Esophagus muscularis mucosa (tissue), 4 donors: ENCODE data around the gene PTGER1. TPM values are rescaled to one million over a fixed set of nuclear protein-coding genes. Genes with fewer than 3 reads are reported as not detected.

Experiments
- DNase-seq: peaks from one replicate; pipeline ENCODE4 v3.0.0-alpha.2; 2017; ENCODE audit errors: extremely low spot score
- H3K27ac ChIP-seq, 4 donors: fragments of 200-600 bp; sonication (generic); replicated peaks in 1 of 4; 1 replicate in 3 of 4; 2 replicates in 1 of 4; pipeline ENCODE4 v1.5.1; 2016 to 2019; ENCODE audit warnings: mild to moderate bottlenecking in 1 of 4
- H3K27me3 ChIP-seq, 4 donors: fragments of 200-600 bp; sonication (generic); one replicate each; pipeline versions ENCODE4 v1.5.1 to v1.6.0; 2016 to 2019
- H3K36me3 ChIP-seq, 4 donors: fragments of 200-600 bp; sonication (generic); one replicate each; pipeline ENCODE4 v1.5.1; 2016 to 2019
- H3K4me1 ChIP-seq, 4 donors: fragments of 200-600 bp; sonication (generic); one replicate each; pipeline ENCODE4 v1.5.1; 2016 to 2019
- H3K4me3 ChIP-seq, 4 donors: fragments of 200-600 bp; sonication (generic); 1 replicate in 2 of 4; 2 replicates in 2 of 4; pipeline ENCODE4 v1.5.1; 2016 to 2019; ENCODE audit warnings: mild to moderate bottlenecking in 4 of 4, moderate library complexity in 1 of 4
- H3K9me3 ChIP-seq, 4 donors: fragments of 200-600 bp; sonication (generic); 1 replicate in 3 of 4; 2 replicates in 1 of 4; pipeline ENCODE4 v1.5.1; 2016 to 2019
- CTCF ChIP-seq, 3 experiments: fragments of 200-600 bp in 2 of 3; fragments of 450-650 bp in 1 of 3; sonication (generic) in 2 of 3; IDR thresholded peaks; one replicate each; pipeline ENCODE4 v1.5.1; 2017 to 2019; ENCODE audit warnings: antibody characterized with exemption in 3 of 3, mild to moderate bottlenecking in 2 of 3, moderate library complexity in 1 of 3
- EP300 ChIP-seq: sonication (generic); formaldehyde crosslinking; IDR thresholded peaks from one replicate; pipeline ENCODE4 v1.6.1; 2017; ENCODE audit warnings: antibody characterized with exemption
- POLR2A ChIP-seq: fragments of 450-650 bp; IDR thresholded peaks from one replicate; pipeline ENCODE4 v1.6.1; 2017; ENCODE audit warnings: antibody characterized with exemption, moderate library complexity, mild to moderate bottlenecking, low read depth
- POLR2AphosphoS5 ChIP-seq, 2 donors: sonication (generic); formaldehyde crosslinking; IDR thresholded peaks; one replicate each; pipeline ENCODE4 v1.6.1; 2017; ENCODE audit warnings: antibody characterized with exemption in 2 of 2
- WGBS: methylation state at CpG from one replicate; pipeline ENCODE4 v1.1.5; 2018; 5-methylcytosine and 5-hydroxymethylcytosine counted together
- intact Hi-C: fragments of 100-400 bp; cut with DNase I; formaldehyde crosslinking; loops from one replicate; pipeline ENCODE4 v1.15.1; 2023
- total RNA-seq, 4 donors: library from RNA; depleted of rRNA; stranded (reverse); fragments of >200 nt; gene quantifications; one replicate each; pipeline versions ENCODE4 v1.1.0 to v1.2.1, GENCODE V29; 2016

The PTGER1 gene
- total RNA-seq, 4 donors from 2014 or later = 0.80 to 1.8 (median 1.3) TPM; not detected in 1

GRCh38 chr19:14449321-14449720, 25.8 kb downstream of the PTGER1 start:
- intact Hi-C loops = no loop called here
- WGBS = 90% methylated on average over 6 of the region's 6 CpGs
- peaks cover 84 to 100% (median 96%) of the 10 kb centered on the region in 4 donors for H3K36me3 ChIP-seq

GRCh38 chr19:14446336-14447036, 28.7 kb downstream of the PTGER1 start:
- Histone ChIP-seq H3K36me3 (peaks cover 95 to 100% (median 100%) of the 10 kb centered on the region in 4 donors), H3K4me1 (peaks cover 0 to 7% (median 3%) of the 10 kb centered on the region in 4 donors), H3K27ac (no peak overlapping the region), H3K9me3 (no peaks in the 10 kb centered on the region), H3K4me3 (no peak overlapping the region), H3K27me3 (no peaks in the 10 kb centered on the region)
- intact Hi-C loops = no loop called here
- DNase-seq = no peak
- WGBS = 94% methylated on average over 10 of the region's 10 CpGs
- TF ChIP-seq POLR2AphosphoS5 (IDR thresholded peaks at IDR 0.05) (no peak), CTCF (IDR thresholded peaks at IDR 0.05) (no peak), EP300 (no peak), POLR2A (no peak)

More at GRCh38 chr19:14449321-14449720, 25.8 kb downstream of the PTGER1 start:
- no peaks in the 10 kb centered on the region for H3K9me3 ChIP-seq
- no peak overlapping the region for H3K4me3 ChIP-seq
- no peaks in the 10 kb centered on the region for H3K4me1 ChIP-seq
- no peak for DNase-seq
- H3K27me3 ChIP-seq = no peaks in the 10 kb centered on the region
- TF ChIP-seq CTCF (IDR thresholded peaks at IDR 0.05) (no peak), EP300 (no peak), POLR2AphosphoS5 (IDR thresholded peaks at IDR 0.05) (no peak)
- no peak overlapping the region for H3K27ac ChIP-seq

- Histone ChIP-seq H3K36me3 (peaks cover 74 to 81% (median 78%) of the 10 kb centered on the region in 4 donors), H3K27me3 (no peaks in the 10 kb centered on the region), H3K4me1 (peaks cover 23 to 35% (median 29%) of the 10 kb centered on the region in 4 donors), H3K27ac (no peak overlapping the region), H3K9me3 (no peaks in the 10 kb centered on the region), H3K4me3 (no peak overlapping the region)
- no peak for DNase-seq
- no peak for TF ChIP-seq POLR2A
- TF ChIP-seq EP300 = no peak
- TF ChIP-seq POLR2AphosphoS5 (IDR thresholded peaks at IDR 0.05) = no peak
- no peak for TF ChIP-seq CTCF (IDR thresholded peaks at IDR 0.05)
- intact Hi-C loops = no loop called here
- WGBS = 93% methylated on average over 14 of the region's 14 CpGs
Observed at GRCh38 chr19:14443632-14444216, 31.4 kb downstream of the PTGER1 start.

DNA sequence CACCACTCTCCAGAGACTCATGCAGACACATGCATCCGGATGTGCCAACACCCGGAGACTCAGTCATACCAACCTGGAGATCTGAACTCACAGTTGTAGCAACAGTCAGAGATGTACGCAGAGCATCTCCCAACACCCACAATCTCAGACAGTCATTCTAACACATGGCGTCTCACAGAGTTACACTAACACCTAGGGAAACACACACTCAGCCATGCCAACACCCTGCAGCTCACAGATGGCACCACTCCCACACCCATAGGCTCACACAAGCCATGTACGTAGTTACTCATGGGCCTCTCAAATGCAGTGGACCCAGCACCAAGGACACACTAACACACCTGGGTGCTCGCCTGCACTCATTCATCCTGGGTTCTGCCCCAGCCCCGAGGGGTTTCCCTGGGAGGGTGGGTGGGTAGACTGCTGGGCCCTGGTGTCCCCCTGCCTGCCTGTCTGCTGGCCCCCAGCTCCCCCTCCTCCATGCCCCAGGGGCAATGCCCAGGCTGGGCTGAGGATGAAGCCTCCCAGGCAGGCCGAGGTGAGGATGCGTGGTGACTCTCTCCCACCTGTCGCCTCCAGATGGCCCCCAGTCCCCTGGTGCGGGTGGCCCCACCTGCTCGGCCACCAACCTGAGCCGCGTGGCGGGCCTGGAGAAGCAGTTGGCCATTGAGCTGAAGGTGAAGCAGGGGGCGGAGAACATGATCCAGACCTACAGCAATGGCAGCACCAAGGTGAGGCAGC, 32.1 kb downstream of the PTGER1 start:
- no peaks in the 10 kb centered on the region for H3K27me3 ChIP-seq
- H3K36me3 ChIP-seq = peaks cover 67 to 75% (median 72%) of the 10 kb centered on the region in 4 donors
- H3K4me3 ChIP-seq = no peak overlapping the region
- 88% methylated on average over 12 of the region's 16 CpGs for WGBS
- no peak for DNase-seq
- no peak overlapping the region for H3K27ac ChIP-seq
- H3K9me3 ChIP-seq = no peaks in the 10 kb centered on the region
- H3K4me1 ChIP-seq = peaks cover 30 to 38% (median 34%) of the 10 kb centered on the region in 4 donors
- intact Hi-C loops = no loop called here
- no peak for TF ChIP-seq CTCF (IDR thresholded peaks at IDR 0.05)
- no peak for TF ChIP-seq EP300
- no peak for TF ChIP-seq POLR2AphosphoS5 (IDR thresholded peaks at IDR 0.05)
- TF ChIP-seq POLR2A = no peak
